Measurements from ENCODE around the gene ACP5. TPM values are rescaled to one million over a fixed set of nuclear protein-coding genes. Genes with fewer than 3 reads are reported as not detected.

ACP5 gene
- total RNA-seq, 1 donor: 2.5 TPM

GRCh38 chr19:11597202-11598102, 20.0 kb upstream of the ACP5 start, which contains the start of gene ZNF627:
TSS of gene ZNF627 (plus strand) at chr19:11597483. CDS start at chr19:11597628, 145 bp downstream.
- peak; percentile 99 for DNase-seq (ENCODE audit: insufficient read length, low spot score, missing footprints)
- no peaks in the 10 kb centered on the region for H3K9me3 ChIP-seq (ENCODE audit: low read depth, low read length)
- peak within 1 kb of the TSS; percentile 87 for H3K4me2 ChIP-seq (ENCODE audit: insufficient read depth, low read length)
- no peaks in the 10 kb centered on the region for H3K27me3 ChIP-seq (ENCODE audit: insufficient read depth, low read length)
- H3K4me1 ChIP-seq (ENCODE audit: insufficient read depth, low read length): peaks cover 8% of the 10 kb centered on the region
- H4K20me1 ChIP-seq (ENCODE audit: insufficient read depth, low read length): peaks cover 16% of the 10 kb centered on the region
- peak within 1 kb of the TSS; percentile 99 for H3K4me3 ChIP-seq (ENCODE audit: insufficient read depth, low read length)
- H3K79me2 ChIP-seq (ENCODE audit: insufficient read depth, low read length): peaks cover 50% of the 10 kb centered on the region
- H3K27ac ChIP-seq (ENCODE audit: low read depth, low read length): peak within 1 kb of the TSS; percentile 97
- peak within 1 kb of the TSS; percentile 95 for H2AFZ ChIP-seq (ENCODE audit: low read length)
- H3K36me3 ChIP-seq (ENCODE audit: insufficient read depth, low read length): peaks cover 11% of the 10 kb centered on the region
- TF ChIP-seq CTCF (IDR thresholded peaks at IDR 0.05; ENCODE audit: extremely low read depth, low read depth, low read length): no peak

GRCh38 chr19:11596156-11596555, 18.7 kb upstream of the ACP5 start:
- Histone ChIP-seq H2AFZ (ENCODE audit: low read length) (no peak overlapping the region), H4K20me1 (ENCODE audit: insufficient read depth, low read length) (peaks cover 9% of the 10 kb centered on the region), H3K27me3 (ENCODE audit: insufficient read depth, low read length) (no peaks in the 10 kb centered on the region), H3K4me2 (ENCODE audit: insufficient read depth, low read length) (no peak overlapping the region), H3K4me1 (ENCODE audit: insufficient read depth, low read length) (peaks cover 8% of the 10 kb centered on the region), H3K79me2 (ENCODE audit: insufficient read depth, low read length) (peaks cover 39% of the 10 kb centered on the region), H3K36me3 (ENCODE audit: insufficient read depth, low read length) (peaks cover 4% of the 10 kb centered on the region), H3K4me3 (ENCODE audit: insufficient read depth, low read length) (no peak overlapping the region), H3K27ac (ENCODE audit: low read depth, low read length) (no peak overlapping the region), H3K9me3 (ENCODE audit: low read depth, low read length) (no peaks in the 10 kb centered on the region)
- no peak for TF ChIP-seq CTCF (IDR thresholded peaks at IDR 0.05; ENCODE audit: extremely low read depth, low read depth, low read length)
- no peak for DNase-seq (ENCODE audit: insufficient read length, low spot score, missing footprints)

GRCh38 chr19:11594084-11594483, 16.6 kb upstream of the ACP5 start:
- peaks cover 9% of the 10 kb centered on the region for H4K20me1 ChIP-seq (ENCODE audit: insufficient read depth, low read length)
- no peaks in the 10 kb centered on the region for H3K27me3 ChIP-seq (ENCODE audit: insufficient read depth, low read length)
- no peak overlapping the region for H3K27ac ChIP-seq (ENCODE audit: low read depth, low read length)
- peaks cover 4% of the 10 kb centered on the region for H3K36me3 ChIP-seq (ENCODE audit: insufficient read depth, low read length)
- no peak overlapping the region for H3K4me3 ChIP-seq (ENCODE audit: insufficient read depth, low read length)
- TF ChIP-seq CTCF (IDR thresholded peaks at IDR 0.05; ENCODE audit: extremely low read depth, low read depth, low read length): no peak
- DNase-seq (ENCODE audit: insufficient read length, low spot score, missing footprints): no peak
- no peak overlapping the region for H2AFZ ChIP-seq (ENCODE audit: low read length)
- no peaks in the 10 kb centered on the region for H3K9me3 ChIP-seq (ENCODE audit: low read depth, low read length)
- H3K4me1 ChIP-seq (ENCODE audit: insufficient read depth, low read length): peaks cover 8% of the 10 kb centered on the region
- peaks cover 19% of the 10 kb centered on the region for H3K79me2 ChIP-seq (ENCODE audit: insufficient read depth, low read length)
- no peak overlapping the region for H3K4me2 ChIP-seq (ENCODE audit: insufficient read depth, low read length)

GRCh38 chr19:11587975-11588631, 10.7 kb upstream of the ACP5 start:
- no peak overlapping the region for H3K4me3 ChIP-seq (ENCODE audit: insufficient read depth, low read length)
- H3K79me2 ChIP-seq (ENCODE audit: insufficient read depth, low read length): no peaks in the 10 kb centered on the region
- H3K4me1 ChIP-seq (ENCODE audit: insufficient read depth, low read length): no peaks in the 10 kb centered on the region
- H3K9me3 ChIP-seq (ENCODE audit: low read depth, low read length): no peaks in the 10 kb centered on the region
- peak overlapping the region; percentile 60 for H3K4me2 ChIP-seq (ENCODE audit: insufficient read depth, low read length)
- no peaks in the 10 kb centered on the region for H4K20me1 ChIP-seq (ENCODE audit: insufficient read depth, low read length)
- H2AFZ ChIP-seq (ENCODE audit: low read length): peak overlapping the region; percentile 3
- DNase-seq (ENCODE audit: insufficient read length, low spot score, missing footprints): no peak
- H3K27me3 ChIP-seq (ENCODE audit: insufficient read depth, low read length): no peaks in the 10 kb centered on the region
- TF ChIP-seq CTCF (IDR thresholded peaks at IDR 0.05; ENCODE audit: extremely low read depth, low read depth, low read length): no peak
- no peaks in the 10 kb centered on the region for H3K36me3 ChIP-seq (ENCODE audit: insufficient read depth, low read length)
- H3K27ac ChIP-seq (ENCODE audit: low read depth, low read length): no peak overlapping the region

Data from osteoblast (primary cell).